22Rv1 (cell line): ENCODE measurements around the gene SLC6A9.

ENCODE experiments used
- H3K27ac ChIP-seq: fragments of 450-650 bp; 2 replicates; pipeline ENCODE4 v1.5.1; 2017
- CTCF ChIP-seq: fragments of 450-650 bp; IDR thresholded peaks from 2 replicates; pipeline ENCODE4 v1.5.1; 2017; ENCODE audit warnings: mild to moderate bottlenecking
- ZFX ChIP-seq: fragments of 450-650 bp; IDR thresholded peaks from 2 replicates; pipeline ENCODE4 v1.6.1; 2017; ENCODE audit warnings: antibody characterized with exemption, borderline replicate concordance

The SLC6A9 gene

GRCh38 chr1:43957407-43958040 lies 73.7 kb downstream of the SLC6A9 start:
- no peak for TF ChIP-seq ZFX
- no peak for TF ChIP-seq CTCF
- no peak overlapping the region for H3K27ac ChIP-seq

GRCh38 chr1:43956234-43956633 lies 75.0 kb downstream of the SLC6A9 start:
- TF ChIP-seq CTCF (no peak), ZFX (no peak)
- H3K27ac ChIP-seq = no peak overlapping the region

- TF ChIP-seq ZFX (no peak), CTCF (no peak)
- no peak overlapping the region for H3K27ac ChIP-seq
Measured at GRCh38 chr1:43954036-43954435, 77.2 kb downstream of the SLC6A9 start.

- TF ChIP-seq CTCF (no peak), ZFX (no peak)
- no peak overlapping the region for H3K27ac ChIP-seq
Measured at GRCh38 chr1:43953361-43953760, 77.9 kb downstream of the SLC6A9 start.

- TF ChIP-seq ZFX (no peak), CTCF (no peak)
- H3K27ac ChIP-seq = no peak overlapping the region
Measured at GRCh38 chr1:43952731-43953346, 78.4 kb downstream of the SLC6A9 start.

GRCh38 chr1:43951021-43951985 lies 80.0 kb downstream of the SLC6A9 start:
- no peak overlapping the region for H3K27ac ChIP-seq
- TF ChIP-seq CTCF = no peak
- TF ChIP-seq ZFX = no peak

GRCh38 chr1:43949678-43950077 lies 81.6 kb downstream of the SLC6A9 start:
- no peak for TF ChIP-seq CTCF
- no peak overlapping the region for H3K27ac ChIP-seq
